Fibroblast of skin of right quadriceps (primary cell): ENCODE results near the gene SNX8.
A peak's percentile ranks its signal among the peaks of the same experiment; 100 is the strongest.

Source experiments
- DNase-seq: peaks from one replicate; pipeline ENCODE4 v3.0.0-alpha.2; 2013

The SNX8 gene

GRCh38 chr7:2219136-2219535 lies 95.1 kb downstream of the SNX8 start:
- no peak for DNase-seq

- DNase-seq = no peak
These were observed 95.8 kb downstream of the SNX8 start for GRCh38 chr7:2218444-2218785.

GRCh38 chr7:2217716-2218443 lies 96.4 kb downstream of the SNX8 start:
- no peak for DNase-seq

GRCh38 chr7:2217206-2217605 lies 97.0 kb downstream of the SNX8 start:
- DNase-seq = no peak

GRCh38 chr7:2215851-2216250 lies 98.4 kb downstream of the SNX8 start:
- DNase-seq = no peak

- no peak for DNase-seq
These were observed 99.6 kb downstream of the SNX8 start for GRCh38 chr7:2214636-2215035.

GRCh38 chr7:2213551-2214215 lies 100.6 kb downstream of the SNX8 start:
- DNase-seq = no peak

GRCh38 chr7:2212906-2213305 lies 101.3 kb downstream of the SNX8 start:
- DNase-seq = no peak

GRCh38 chr7:2211926-2212325 lies 102.3 kb downstream of the SNX8 start:
- DNase-seq = no peak

GRCh38 chr7:2211259-2211880 lies 102.9 kb downstream of the SNX8 start:
- DNase-seq = no peak

- no peak for DNase-seq
These were observed 103.5 kb downstream of the SNX8 start for GRCh38 chr7:2210551-2211258.

GRCh38 chr7:2209961-2210323 lies 104.3 kb downstream of the SNX8 start:
- no peak for DNase-seq

GRCh38 chr7:2209146-2209960 lies 104.9 kb downstream of the SNX8 start:
- peak; percentile 71 for DNase-seq

GRCh38 chr7:2208712-2209111 lies 105.5 kb downstream of the SNX8 start:
- DNase-seq = no peak

- DNase-seq = peak; percentile 14
These were observed 109.0 kb downstream of the SNX8 start for GRCh38 chr7:2205036-2205780.

- no peak for DNase-seq
These were observed 109.8 kb downstream of the SNX8 start for GRCh38 chr7:2204446-2204845.

- DNase-seq = peak; percentile 14
These were observed 110.4 kb downstream of the SNX8 start for GRCh38 chr7:2203766-2204300.

- DNase-seq = no peak
These were observed 111.1 kb downstream of the SNX8 start for GRCh38 chr7:2202901-2203765.

- no peak for DNase-seq
These were observed 111.9 kb downstream of the SNX8 start for GRCh38 chr7:2202361-2202761.
